Fibroblast of peridontal ligament (primary cell): ENCODE measurements around the gene OSBPL7.
"Not testable (repeated sequence)": the region's sequence is repeated elsewhere in the genome, so short reads cannot be mapped to it uniquely, and the experiment has no call there.

Source experiments
- DNase-seq: peaks from one replicate; pipeline ENCODE4 v3.0.0-alpha.2; 2010; ENCODE audit errors: extremely low read depth

The OSBPL7 gene

DNA sequence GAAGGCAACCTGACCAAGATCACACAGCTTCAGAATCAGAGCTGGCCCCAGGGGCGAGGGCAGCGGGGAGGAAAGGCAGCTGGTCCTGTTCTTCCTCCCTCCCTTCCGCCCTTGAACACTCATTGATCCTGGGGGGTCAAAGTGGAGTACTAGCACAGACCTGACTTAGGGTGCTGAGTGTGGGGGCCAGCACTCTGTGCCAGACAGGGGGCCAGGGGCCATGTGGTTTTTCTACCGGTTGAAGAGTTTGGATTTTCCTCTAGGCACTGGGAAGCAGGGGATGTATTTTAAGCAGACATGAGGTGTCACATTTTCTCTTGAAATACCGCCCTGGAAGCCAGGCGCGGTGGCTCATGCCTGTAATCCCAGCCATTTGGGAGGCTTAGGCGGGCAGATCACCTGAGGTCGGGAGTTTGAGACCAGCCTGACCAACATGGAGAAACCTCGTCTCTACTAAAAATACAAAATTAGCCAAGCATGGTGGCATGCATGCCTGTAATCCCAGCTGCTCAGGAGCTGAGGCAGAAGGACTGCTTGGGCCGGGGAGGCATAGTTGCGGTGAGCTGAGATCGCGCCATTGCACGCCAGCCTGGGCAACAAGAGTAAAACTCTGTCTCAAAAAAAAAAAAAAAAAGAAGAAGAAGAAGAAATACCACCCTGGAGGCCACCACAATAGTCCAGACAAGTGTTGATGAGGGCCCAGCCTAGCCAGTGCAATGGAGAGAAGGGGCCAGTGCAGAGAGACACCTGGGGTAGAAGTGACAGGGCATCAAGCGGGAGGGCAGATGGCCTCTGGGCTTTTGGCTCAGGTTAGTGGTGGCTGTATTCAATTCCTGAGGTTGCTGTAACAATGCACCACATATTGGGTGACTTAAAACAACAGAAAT, 15.3 kb downstream of the OSBPL7 start:
- no peak for DNase-seq

DNA sequence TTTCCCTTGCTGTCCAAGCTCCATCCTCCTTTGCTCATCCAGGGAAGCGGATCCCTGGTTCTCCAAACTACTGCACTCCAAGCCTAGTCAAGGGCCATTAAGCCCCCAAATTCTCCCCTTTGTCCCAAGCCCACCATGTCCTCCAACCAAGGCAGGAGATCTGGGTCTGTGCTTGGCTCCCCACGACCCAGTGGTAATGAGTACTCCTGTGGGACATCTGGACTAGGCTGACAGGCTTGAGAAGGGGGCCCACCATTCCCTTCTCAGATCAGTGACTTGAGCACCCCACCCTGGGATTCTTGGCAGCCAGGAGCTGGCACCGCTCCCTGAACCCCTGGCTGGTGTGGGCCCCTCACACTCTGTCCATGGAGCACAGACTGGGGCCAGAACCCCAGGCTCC, 17.1 kb downstream of the OSBPL7 start:
- no peak for DNase-seq

DNA sequence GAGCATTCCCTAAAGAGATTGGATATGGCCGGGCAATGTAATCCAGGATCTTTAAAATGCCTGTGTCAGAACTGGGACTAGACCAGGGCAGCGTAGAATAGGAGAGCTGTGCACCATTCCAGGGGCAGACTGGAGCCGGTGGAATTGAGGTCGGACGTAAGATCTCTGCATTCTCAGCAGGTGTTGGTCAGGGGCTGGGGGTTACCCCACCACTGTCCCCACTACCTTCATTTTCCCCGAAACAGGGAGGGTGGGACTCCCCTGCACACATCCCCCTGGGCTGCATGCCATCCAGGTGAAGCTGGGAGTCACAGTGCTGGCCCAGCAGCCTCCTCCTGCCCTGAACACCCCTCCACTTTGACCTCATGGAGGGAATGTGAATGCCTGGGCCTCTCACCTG, 17.8 kb downstream of the OSBPL7 start:
- DNase-seq, result no peak

GRCh38 chr17:47803201-47803600, 18.4 kb downstream of the OSBPL7 start:
- no peak for DNase-seq

GRCh38 chr17:47802341-47803022, 19.1 kb downstream of the OSBPL7 start:
- DNase-seq, result peak; percentile 35

GRCh38 chr17:47801906-47802305, 19.7 kb downstream of the OSBPL7 start:
- DNase-seq, result no peak

GRCh38 chr17:47801176-47801765, 20.3 kb downstream of the OSBPL7 start:
- no peak for DNase-seq

DNA sequence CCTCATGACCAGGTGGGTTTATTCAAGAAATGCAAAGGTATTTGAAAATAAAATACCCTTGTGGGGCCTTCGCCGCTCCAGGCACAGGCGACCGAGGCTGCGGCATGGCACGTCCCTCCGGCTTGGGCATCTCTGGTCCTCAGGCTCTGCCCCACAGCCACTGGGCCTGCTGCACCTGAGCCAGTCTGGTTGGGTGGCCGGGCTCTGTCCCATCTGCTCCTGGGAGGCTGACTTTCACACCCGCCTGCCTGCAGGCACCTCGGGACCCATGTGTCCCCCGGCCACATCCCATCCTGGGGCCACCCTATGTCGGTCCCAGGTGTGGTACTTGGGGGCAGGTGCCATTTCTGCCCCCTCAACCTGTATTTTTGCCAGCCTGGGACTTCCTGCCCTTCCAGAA, 20.9 kb downstream of the OSBPL7 start:
- DNase-seq, result no peak

DNA sequence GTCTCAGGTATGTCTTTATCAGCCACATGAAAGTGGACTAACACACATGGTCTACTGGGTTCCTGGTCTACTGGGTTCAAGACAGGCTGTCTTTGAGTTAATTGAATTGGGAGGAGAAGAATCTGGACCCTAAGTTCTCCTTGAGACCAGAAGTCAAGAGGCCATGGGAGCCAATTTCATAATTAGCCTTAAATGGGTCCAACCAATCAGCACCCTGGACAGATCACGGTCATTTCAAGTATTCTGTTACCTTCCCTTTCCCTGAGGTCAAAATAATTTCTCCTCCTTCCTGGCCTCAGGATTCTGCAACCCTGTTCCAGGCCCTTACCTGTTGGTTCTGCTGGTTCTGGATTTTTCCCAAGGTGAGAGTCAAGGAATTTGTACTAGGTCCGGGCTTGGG, 23.8 kb downstream of the OSBPL7 start:
- DNase-seq, result peak; percentile 8

GRCh38 chr17:47792979-47793378, 28.6 kb downstream of the OSBPL7 start:
- DNase-seq, result no peak

DNA sequence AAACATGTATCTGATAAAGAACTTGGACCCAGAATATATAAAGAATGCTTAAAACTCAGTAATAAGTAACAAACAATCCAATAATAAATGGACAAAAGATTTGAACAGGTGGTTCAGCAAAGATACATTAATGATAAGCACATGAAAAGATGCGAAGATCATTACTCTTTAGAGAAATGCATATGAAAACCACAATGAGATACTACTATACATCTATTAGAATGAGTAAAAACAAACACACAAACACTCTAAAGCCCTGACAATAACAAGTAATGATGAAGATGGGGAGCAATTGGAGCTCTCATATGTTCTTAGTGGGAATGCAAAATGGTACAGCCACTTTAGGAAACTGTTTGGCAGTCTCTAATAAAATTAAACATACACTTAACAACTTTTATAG, 29.1 kb downstream of the OSBPL7 start:
- no peak for DNase-seq

GRCh38 chr17:47791025-47791424, 30.6 kb downstream of the OSBPL7 start:
- no peak for DNase-seq

DNA sequence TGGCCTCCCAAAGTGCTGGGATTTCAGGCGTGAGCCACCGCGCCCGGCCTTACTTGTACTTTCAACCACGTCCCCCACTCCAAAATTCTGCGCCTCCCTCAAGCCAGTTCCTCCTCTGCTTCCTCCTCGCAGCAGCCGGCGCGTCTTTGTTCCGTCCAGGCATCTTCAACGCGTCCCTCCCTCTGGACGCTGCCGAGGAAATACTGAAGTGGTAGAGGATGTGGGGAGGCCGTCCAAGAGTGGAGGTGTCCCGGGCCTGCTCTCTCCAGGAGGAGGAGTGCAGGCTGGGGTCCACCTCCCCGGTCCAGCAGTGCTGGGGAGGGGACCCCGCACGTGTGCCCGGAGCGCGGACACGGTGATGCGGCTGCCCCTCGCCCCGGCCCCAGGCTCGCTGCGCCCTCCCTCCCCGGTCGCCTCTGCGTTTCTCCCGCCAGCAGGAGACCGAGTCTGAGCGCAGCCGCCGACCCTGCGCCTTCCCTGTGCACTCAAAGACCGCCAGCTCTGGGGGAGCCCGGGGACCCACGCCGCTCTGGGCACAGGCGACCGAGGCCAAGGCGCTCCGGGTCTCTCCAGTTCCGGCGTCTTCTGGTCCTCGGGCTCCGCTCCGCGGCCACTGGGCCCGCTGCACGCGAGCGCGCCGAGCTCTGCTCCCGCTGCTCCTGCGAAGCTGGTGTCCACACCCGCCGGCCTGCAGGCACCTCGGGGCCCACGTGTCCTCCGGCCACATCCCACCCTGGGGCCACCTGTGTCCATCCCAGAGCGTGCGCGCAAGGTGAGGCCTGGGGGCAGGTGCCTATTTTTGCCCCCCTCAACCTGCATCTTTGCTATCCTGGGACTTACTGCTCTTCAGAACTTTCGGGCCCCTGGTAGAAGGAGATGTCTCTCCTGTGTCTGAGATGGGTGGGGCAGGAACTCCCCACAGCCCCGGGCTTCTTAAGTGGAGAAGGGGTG, 31.7 kb downstream of the OSBPL7 start:
- DNase-seq, result peak; percentile 25

GRCh38 chr17:47785538-47786123, 36.0 kb downstream of the OSBPL7 start:
- peak; percentile 12 for DNase-seq

- no peak for DNase-seq
These were observed 40.2 kb downstream of the OSBPL7 start for GRCh38 chr17:47781397-47781796.

DNA sequence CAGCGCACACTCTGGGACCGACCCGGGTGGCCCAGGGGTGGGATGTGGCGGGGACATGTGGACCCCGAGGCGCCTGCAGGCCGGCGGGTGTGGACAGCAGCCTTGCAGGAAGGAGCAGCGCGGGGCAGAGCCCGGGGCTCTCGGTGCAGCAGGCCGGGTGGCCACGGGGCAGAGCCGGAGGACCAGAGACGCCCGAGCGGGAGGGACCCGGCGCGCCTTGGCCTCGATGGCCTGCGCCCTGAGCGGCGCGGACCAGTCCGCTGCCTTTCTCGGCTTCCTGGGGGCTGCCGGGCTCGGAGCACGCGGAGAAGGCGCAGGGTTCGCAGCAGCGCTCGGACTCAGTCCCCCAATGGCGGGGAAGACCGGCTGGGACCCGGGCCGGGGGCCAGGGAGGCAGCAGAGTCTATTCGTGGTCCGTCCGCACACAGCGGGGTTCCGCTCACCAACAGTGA, 43.4 kb downstream of the OSBPL7 start:
- no peak for DNase-seq

- peak; percentile 57 for DNase-seq
These were observed 45.0 kb downstream of the OSBPL7 start for GRCh38 chr17:47776330-47777197.

DNA sequence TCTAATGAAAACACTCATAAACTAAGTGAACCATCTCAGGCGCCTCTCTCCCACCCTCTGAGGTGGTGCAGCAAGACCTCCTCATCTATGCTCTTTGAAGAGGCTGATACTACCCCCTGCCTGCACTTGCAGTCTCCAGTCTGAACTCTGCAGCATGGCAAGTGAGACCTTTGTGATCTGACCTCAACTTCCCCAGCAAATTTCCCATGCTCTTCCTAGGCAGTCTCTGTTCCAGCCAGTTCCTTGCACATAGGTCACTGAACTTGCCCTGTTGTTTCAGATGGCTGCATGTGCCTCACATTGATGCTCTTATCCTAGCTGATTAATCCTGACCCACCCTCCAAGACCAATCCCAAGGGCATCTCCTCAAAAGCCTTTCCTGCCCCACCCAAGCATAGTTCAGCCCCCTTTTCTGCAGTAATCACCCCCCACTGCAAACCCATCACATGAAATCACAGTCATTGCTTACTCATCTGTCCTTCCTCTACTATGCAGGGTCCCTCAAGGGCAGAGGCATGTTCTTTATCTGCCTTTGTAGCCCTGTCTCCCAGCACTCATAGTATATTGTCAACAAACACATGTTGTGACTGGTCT, 46.5 kb downstream of the OSBPL7 start:
- DNase-seq, result no peak

DNA sequence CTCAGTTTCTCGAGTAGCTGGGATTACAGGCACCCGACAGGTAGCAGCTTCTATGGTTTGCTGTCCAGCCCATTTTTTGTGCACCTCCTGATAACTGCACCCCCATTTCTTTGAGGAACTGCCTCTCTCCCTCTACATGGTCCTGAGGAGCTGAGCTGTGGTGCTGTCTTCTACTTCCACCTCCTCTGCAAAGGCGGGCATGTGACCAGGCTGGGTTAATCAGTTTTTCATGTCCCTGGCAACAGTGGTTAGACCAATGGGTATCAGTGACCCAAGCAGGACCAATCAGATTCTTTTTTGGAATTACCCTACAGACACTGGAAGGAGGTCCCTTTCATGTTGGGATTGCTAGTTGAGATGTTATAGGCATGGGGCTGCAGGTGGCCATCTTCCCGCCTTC, 47.3 kb downstream of the OSBPL7 start:
- no peak for DNase-seq

DNA sequence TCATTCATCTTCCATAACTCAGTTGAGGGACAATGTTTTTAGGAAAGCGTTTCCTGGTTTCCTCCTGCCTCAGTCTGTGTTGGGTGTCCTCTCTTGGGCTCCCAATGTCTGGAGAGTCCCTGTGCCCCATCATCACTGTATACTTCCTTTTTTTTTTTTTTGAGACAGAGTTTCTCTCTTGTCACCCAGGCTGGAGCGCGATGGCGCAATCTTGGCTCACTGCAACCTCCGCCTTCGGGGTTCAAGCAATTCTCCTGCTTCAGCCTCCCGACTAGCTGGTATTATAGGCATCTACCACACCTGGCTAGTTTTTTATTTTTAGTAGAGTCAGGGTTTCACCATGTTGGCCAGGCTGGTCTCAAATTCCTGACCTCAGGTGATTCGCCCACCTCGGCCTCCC, 47.9 kb downstream of the OSBPL7 start:
- not testable (repeated sequence) for DNase-seq
